ENCODE data around the gene XK. TPM values are rescaled to one million over a fixed set of nuclear protein-coding genes. Genes with fewer than 3 reads are reported as not detected.

The XK gene
- total RNA-seq, 2 experiments from 2014 or later: 0.09 to 0.14 TPM

GRCh38 chrX:37662181-37662580 lies 23.4 kb upstream of the XK start:
- H3K27ac Mint-ChIP-seq: no peak overlapping the region
- no peaks in the 10 kb centered on the region for H3K4me1 Mint-ChIP-seq
- CTCF ChIA-PET: no interaction called here
- no peak overlapping the region for H3K4me3 Mint-ChIP-seq
- H3K36me3 Mint-ChIP-seq: no peaks in the 10 kb centered on the region
- ATAC-seq (no peak), DNase-seq (no peak)
- H3K9me3 Mint-ChIP-seq (ENCODE audit: low read depth): no peaks in the 10 kb centered on the region
- no peaks in the 10 kb centered on the region for H3K27me3 Mint-ChIP-seq

- no peaks in the 10 kb centered on the region for H3K4me1 Mint-ChIP-seq
- H3K27ac Mint-ChIP-seq: no peak overlapping the region
- no peak overlapping the region for H3K4me3 Mint-ChIP-seq
- no peaks in the 10 kb centered on the region for H3K9me3 Mint-ChIP-seq (ENCODE audit: low read depth)
- CTCF ChIA-PET: no interaction called here
- no peaks in the 10 kb centered on the region for H3K27me3 Mint-ChIP-seq
- H3K36me3 Mint-ChIP-seq: no peaks in the 10 kb centered on the region
- no peak for DNase-seq
- ATAC-seq: no peak
These were observed 19.1 kb upstream of the XK start for GRCh38 chrX:37666516-37666915.

DNA sequence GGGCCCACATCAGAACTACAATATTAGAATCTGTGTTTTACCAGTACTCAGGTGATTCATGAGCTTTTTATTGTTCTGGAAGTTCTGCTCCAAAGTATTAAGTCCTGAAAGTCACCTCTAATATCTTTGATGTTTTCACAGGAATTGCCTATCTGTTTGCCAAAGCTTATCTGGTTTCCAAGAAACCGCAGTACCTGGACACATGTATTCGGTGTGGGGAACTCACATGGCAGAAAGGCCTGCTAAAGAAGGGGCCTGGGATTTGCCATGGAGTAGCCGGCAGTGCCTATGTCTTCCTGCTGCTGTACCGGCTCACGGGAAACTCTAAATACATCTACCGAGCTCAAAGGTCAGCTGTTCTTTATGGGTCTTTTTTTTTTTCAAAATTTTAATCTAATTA lies 18.4 kb upstream of the XK start:
- DNase-seq (no peak), ATAC-seq (no peak)
- Mint-ChIP-seq H3K9me3 (ENCODE audit: low read depth) (no peaks in the 10 kb centered on the region), H3K27ac (no peak overlapping the region), H3K36me3 (no peaks in the 10 kb centered on the region), H3K4me3 (no peak overlapping the region), H3K27me3 (no peaks in the 10 kb centered on the region), H3K4me1 (no peaks in the 10 kb centered on the region)
- CTCF ChIA-PET: no interaction called here

- Mint-ChIP-seq H3K36me3 (no peaks in the 10 kb centered on the region), H3K4me3 (no peak overlapping the region), H3K9me3 (ENCODE audit: low read depth) (no peaks in the 10 kb centered on the region), H3K4me1 (peaks cover 4% of the 10 kb centered on the region), H3K27me3 (no peaks in the 10 kb centered on the region), H3K27ac (no peak overlapping the region)
- DNase-seq (no peak), ATAC-seq (no peak)
- CTCF ChIA-PET: no interaction called here
These were observed 13.0 kb upstream of the XK start for GRCh38 chrX:37672563-37672962.

GRCh38 chrX:37676811-37677210 lies 8.8 kb upstream of the XK start:
- no peak for ATAC-seq
- H3K4me1 Mint-ChIP-seq: peaks cover 4% of the 10 kb centered on the region
- no peaks in the 10 kb centered on the region for H3K9me3 Mint-ChIP-seq (ENCODE audit: low read depth)
- H3K36me3 Mint-ChIP-seq: no peaks in the 10 kb centered on the region
- no peak for DNase-seq
- CTCF ChIA-PET: interaction anchor here (0.8 kb wide), 1 partner anchor 10 kb away, joined by 3 read pairs; no protein-coding TSS in a partner anchor
- no peak overlapping the region for H3K27ac Mint-ChIP-seq
- no peaks in the 10 kb centered on the region for H3K27me3 Mint-ChIP-seq
- H3K4me3 Mint-ChIP-seq: no peak overlapping the region

GRCh38 chrX:37677243-37677642 lies 8.3 kb upstream of the XK start:
- Mint-ChIP-seq H3K9me3 (ENCODE audit: low read depth) (no peaks in the 10 kb centered on the region), H3K36me3 (no peaks in the 10 kb centered on the region), H3K27me3 (no peaks in the 10 kb centered on the region), H3K27ac (no peak overlapping the region), H3K4me3 (no peak overlapping the region), H3K4me1 (peaks cover 4% of the 10 kb centered on the region)
- DNase-seq: no peak
- CTCF ChIA-PET: interaction anchor here (0.8 kb wide), 1 partner anchor 10 kb away, joined by 3 read pairs; no protein-coding TSS in a partner anchor
- ATAC-seq: no peak

GRCh38 chrX:37677765-37678164 lies 7.8 kb upstream of the XK start:
- ATAC-seq: no peak
- H3K27me3 Mint-ChIP-seq: no peaks in the 10 kb centered on the region
- no peaks in the 10 kb centered on the region for H3K9me3 Mint-ChIP-seq (ENCODE audit: low read depth)
- H3K36me3 Mint-ChIP-seq: no peaks in the 10 kb centered on the region
- no peak overlapping the region for H3K4me3 Mint-ChIP-seq
- peaks cover 4% of the 10 kb centered on the region for H3K4me1 Mint-ChIP-seq
- H3K27ac Mint-ChIP-seq: no peak overlapping the region
- no peak for DNase-seq
- CTCF ChIA-PET: interaction anchor here (0.8 kb wide), 1 partner anchor 9 kb away, joined by 3 read pairs; no protein-coding TSS in a partner anchor

DNA sequence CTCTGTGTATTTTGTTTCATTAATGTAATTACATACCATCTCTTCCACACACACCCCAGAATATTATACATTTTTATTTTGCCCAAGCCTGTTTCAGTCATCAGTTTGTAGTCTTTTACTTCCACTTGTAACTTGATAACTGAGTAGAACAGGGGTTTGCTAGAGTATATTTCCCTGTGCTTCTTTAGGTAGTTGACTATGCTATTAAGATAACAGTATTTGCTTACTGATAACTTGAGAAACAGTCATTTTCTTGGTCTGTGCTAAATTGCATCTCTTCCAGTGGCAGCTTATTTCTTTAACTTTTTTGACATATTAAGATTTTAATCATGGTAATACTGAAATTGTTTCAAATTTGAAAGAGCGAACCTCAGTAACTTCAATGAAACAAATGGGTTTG lies 7.0 kb upstream of the XK start:
- Mint-ChIP-seq H3K27ac (no peak overlapping the region), H3K4me3 (no peak overlapping the region), H3K36me3 (no peaks in the 10 kb centered on the region), H3K9me3 (ENCODE audit: low read depth) (no peaks in the 10 kb centered on the region), H3K4me1 (peaks cover 4% of the 10 kb centered on the region), H3K27me3 (no peaks in the 10 kb centered on the region)
- CTCF ChIA-PET: no interaction called here
- no peak for ATAC-seq
- no peak for DNase-seq

DNA sequence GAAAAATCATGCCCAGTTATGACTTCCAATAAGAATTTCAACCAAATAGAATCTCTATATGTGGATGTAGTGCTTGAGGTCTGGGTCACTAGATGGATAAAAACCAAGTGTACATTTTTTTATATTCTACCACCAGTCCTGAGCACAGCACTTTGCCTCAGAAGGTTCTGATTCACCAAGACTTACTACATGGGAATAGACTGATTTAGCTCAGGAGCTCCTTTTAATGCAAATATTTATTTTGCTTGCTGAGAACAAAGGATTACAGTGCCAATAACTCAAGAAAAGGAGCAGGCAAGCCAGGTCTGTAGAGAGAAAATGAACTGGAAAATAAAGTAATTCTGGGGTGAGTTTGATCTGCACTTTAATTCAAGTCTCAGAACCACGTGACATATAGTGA lies 6.4 kb upstream of the XK start:
- Mint-ChIP-seq H3K4me3 (no peak overlapping the region), H3K36me3 (no peaks in the 10 kb centered on the region), H3K27me3 (no peaks in the 10 kb centered on the region), H3K4me1 (peaks cover 4% of the 10 kb centered on the region), H3K9me3 (ENCODE audit: low read depth) (no peaks in the 10 kb centered on the region), H3K27ac (no peak overlapping the region)
- DNase-seq (no peak), ATAC-seq (no peak)
- CTCF ChIA-PET: no interaction called here

- CTCF ChIA-PET: no interaction called here
- H3K27ac Mint-ChIP-seq: no peak overlapping the region
- H3K4me3 Mint-ChIP-seq: no peak overlapping the region
- ATAC-seq (no peak), DNase-seq (no peak)
- H3K27me3 Mint-ChIP-seq: no peaks in the 10 kb centered on the region
- H3K4me1 Mint-ChIP-seq: peaks cover 4% of the 10 kb centered on the region
- H3K36me3 Mint-ChIP-seq: no peaks in the 10 kb centered on the region
- H3K9me3 Mint-ChIP-seq (ENCODE audit: low read depth): no peaks in the 10 kb centered on the region
These were observed 5.7 kb upstream of the XK start for GRCh38 chrX:37679888-37680287.

- no peaks in the 10 kb centered on the region for H3K27me3 Mint-ChIP-seq
- no peak overlapping the region for H3K4me3 Mint-ChIP-seq
- DNase-seq (no peak), ATAC-seq (no peak)
- no peaks in the 10 kb centered on the region for H3K9me3 Mint-ChIP-seq (ENCODE audit: low read depth)
- H3K36me3 Mint-ChIP-seq: no peaks in the 10 kb centered on the region
- CTCF ChIA-PET: no interaction called here
- H3K27ac Mint-ChIP-seq: no peak overlapping the region
- peaks cover 5% of the 10 kb centered on the region for H3K4me1 Mint-ChIP-seq
These were observed 1.2 kb upstream of the XK start for GRCh38 chrX:37684426-37684825.

- Mint-ChIP-seq H3K36me3 (no peaks in the 10 kb centered on the region), H3K27me3 (no peaks in the 10 kb centered on the region), H3K9me3 (ENCODE audit: low read depth) (no peaks in the 10 kb centered on the region), H3K27ac (no peak overlapping the region), H3K4me3 (peak overlapping the region; percentile 11), H3K4me1 (peaks cover 5% of the 10 kb centered on the region)
- ATAC-seq: no peak
- CTCF ChIA-PET: no interaction called here
- no peak for DNase-seq
These were observed 618 bp upstream of the XK start for GRCh38 chrX:37684973-37685372.

DNA sequence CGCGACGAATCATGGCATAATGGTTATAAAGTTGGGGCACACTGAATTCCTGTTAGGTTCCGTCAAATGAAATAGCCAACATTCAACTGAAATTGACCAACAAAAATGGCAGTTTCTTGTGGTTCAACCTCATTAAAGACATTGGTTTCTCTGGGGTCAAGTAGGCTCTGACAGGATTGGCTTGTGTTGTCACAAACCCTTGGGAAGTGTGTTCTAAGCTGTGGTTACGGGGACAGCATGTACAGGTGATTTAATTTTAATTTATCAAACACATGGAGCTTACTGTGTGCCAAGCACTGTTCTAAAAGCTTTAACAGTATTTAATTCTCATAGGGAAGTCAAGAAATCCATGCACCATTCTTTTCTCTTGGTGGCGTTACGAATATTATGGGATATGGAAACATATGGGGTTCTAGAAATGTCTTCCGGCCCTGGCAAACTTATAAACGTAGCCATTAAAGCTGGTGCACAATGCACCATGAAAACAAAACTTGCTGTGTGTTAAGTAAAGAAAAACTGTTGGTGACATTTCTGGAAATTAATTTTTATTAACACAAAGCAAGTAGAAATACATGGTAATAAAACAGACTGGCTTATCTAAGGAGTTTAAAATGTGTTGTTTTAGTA lies 891 bp downstream of the XK start:
- H3K27ac Mint-ChIP-seq: no peak overlapping the region
- CTCF ChIA-PET: interaction anchor here (1.2 kb wide), 1 partner anchor 9 kb away, joined by 3 read pairs; no protein-coding TSS in a partner anchor

GRCh38 chrX:37686996-37687395 lies 1.4 kb downstream of the XK start:
- H3K36me3 Mint-ChIP-seq: no peaks in the 10 kb centered on the region
- CTCF ChIA-PET: interaction anchor here (1.2 kb wide), 1 partner anchor 10 kb away, joined by 3 read pairs; no protein-coding TSS in a partner anchor
- no peak overlapping the region for H3K4me3 Mint-ChIP-seq
- DNase-seq: no peak
- H3K27ac Mint-ChIP-seq: no peak overlapping the region
- ATAC-seq: no peak
- no peaks in the 10 kb centered on the region for H3K9me3 Mint-ChIP-seq (ENCODE audit: low read depth)
- no peaks in the 10 kb centered on the region for H3K27me3 Mint-ChIP-seq
- H3K4me1 Mint-ChIP-seq: peaks cover 5% of the 10 kb centered on the region

More for the DNA sequence above, 891 bp downstream of the XK start:
- no peak for ATAC-seq
- H3K27me3 Mint-ChIP-seq: no peaks in the 10 kb centered on the region
- H3K4me3 Mint-ChIP-seq: peak overlapping the region; percentile 59
- no peaks in the 10 kb centered on the region for H3K36me3 Mint-ChIP-seq
- DNase-seq: no peak
- no peaks in the 10 kb centered on the region for H3K9me3 Mint-ChIP-seq (ENCODE audit: low read depth)
- peaks cover 5% of the 10 kb centered on the region for H3K4me1 Mint-ChIP-seq

GRCh38 chrX:37690119-37690518 lies 4.5 kb downstream of the XK start:
- DNase-seq (no peak), ATAC-seq (no peak)
- Mint-ChIP-seq H3K27me3 (no peaks in the 10 kb centered on the region), H3K36me3 (no peaks in the 10 kb centered on the region), H3K9me3 (ENCODE audit: low read depth) (no peaks in the 10 kb centered on the region), H3K27ac (no peak overlapping the region), H3K4me1 (peaks cover 3% of the 10 kb centered on the region), H3K4me3 (no peak overlapping the region)
- CTCF ChIA-PET: no interaction called here
